Upper lobe of right lung (tissue), 1 donor: ENCODE measurements around the gene ARHGAP15. TPM values are rescaled to one million over a fixed set of nuclear protein-coding genes. Genes with fewer than 3 reads are reported as not detected.

Source experiments
- ATAC-seq: fragments of 200-7000 bp; cut with Tn5 transposase; one replicate; pipeline ENCODE4 v1.9.1; 2020; ENCODE audit warnings: mild to moderate bottlenecking, moderate library complexity
- DNase-seq: peaks from one replicate; pipeline ENCODE4 v3.0.0-alpha.2; 2020
- H3K27ac ChIP-seq: fragments of 200-600 bp; one replicate; pipeline ENCODE4 v1.8.0; 2022
- H3K27me3 ChIP-seq: fragments of 200-600 bp; one replicate; pipeline ENCODE4 v1.8.0; 2022; ENCODE audit warnings: mild to moderate bottlenecking
- H3K36me3 ChIP-seq: fragments of 200-600 bp; one replicate; pipeline ENCODE4 v1.8.0; 2022
- H3K4me1 ChIP-seq: fragments of 200-600 bp; one replicate; pipeline ENCODE4 v1.8.0; 2022
- H3K4me3 ChIP-seq: fragments of 200-600 bp; one replicate; pipeline ENCODE4 v1.8.0; 2022; ENCODE audit warnings: mild to moderate bottlenecking
- H3K9me3 ChIP-seq: fragments of 200-600 bp; one replicate; pipeline ENCODE4 v1.8.0; 2022
- CTCF ChIP-seq: fragments of 200-600 bp; IDR thresholded peaks from one replicate; pipeline ENCODE4 v1.8.0; 2022; ENCODE audit warnings: antibody characterized with exemption
- intact Hi-C: fragments of 100-400 bp; cut with DNase I; formaldehyde crosslinking; loops from one replicate; pipeline ENCODE4 v1.11.0; 2022
- total RNA-seq: library from RNA; stranded (reverse); fragmentation: NEBNext Ultra II Directional; extraction: Animal tissue kit (Norgen Biotek cat#: 25700); gene quantifications from one replicate; pipeline ENCODE4 v1.2.1, GENCODE V29; 2021
- donor health status: DM: no; HTN: yes; CAD: no; lungs with severe emphysema.

Gene ARHGAP15
- total RNA-seq, 1 donor from 2014 or later = 19.2 TPM

- Histone ChIP-seq H3K4me1 (no peaks in the 10 kb centered on the region), H3K27me3 (no peaks in the 10 kb centered on the region), H3K4me3 (no peak overlapping the region), H3K27ac (no peak overlapping the region), H3K9me3 (no peaks in the 10 kb centered on the region), H3K36me3 (no peaks in the 10 kb centered on the region)
- intact Hi-C loops = no loop called here
- DNase-seq = no peak
- TF ChIP-seq CTCF = no peak
- ATAC-seq = peak; percentile 59
Measured at GRCh38 chr2:143745060-143745459, 615.8 kb downstream of the ARHGAP15 start.

DNA sequence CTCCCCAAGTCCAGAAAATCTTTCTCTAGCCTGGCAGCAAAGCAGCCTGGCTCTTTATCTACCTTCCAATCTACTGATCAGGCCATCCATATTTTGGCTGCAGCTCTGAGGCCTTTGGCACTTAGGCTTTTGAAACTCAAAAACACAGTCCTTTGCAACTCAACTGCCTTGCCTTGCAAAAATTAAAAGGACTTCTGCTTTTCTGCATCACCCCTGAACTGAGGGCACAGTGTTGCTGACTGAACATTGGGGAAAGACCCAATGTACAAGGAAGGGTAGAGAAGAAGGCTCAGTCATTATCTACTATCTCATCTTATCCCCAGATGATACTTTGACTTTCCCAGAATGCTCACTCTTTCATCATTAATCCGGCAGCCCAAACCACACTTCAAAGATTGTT lies 625.5 kb downstream of the ARHGAP15 start:
- Histone ChIP-seq H3K27me3 (no peaks in the 10 kb centered on the region), H3K4me1 (no peaks in the 10 kb centered on the region), H3K36me3 (no peaks in the 10 kb centered on the region), H3K4me3 (no peak overlapping the region), H3K27ac (no peak overlapping the region), H3K9me3 (no peaks in the 10 kb centered on the region)
- no peak for DNase-seq
- intact Hi-C loops = no loop called here
- no peak for ATAC-seq
- TF ChIP-seq CTCF = no peak

- intact Hi-C loops = no loop called here
- no peak overlapping the region for H3K27ac ChIP-seq
- peak; percentile 70 for ATAC-seq
- H3K36me3 ChIP-seq = no peaks in the 10 kb centered on the region
- no peak overlapping the region for H3K4me3 ChIP-seq
- no peaks in the 10 kb centered on the region for H3K4me1 ChIP-seq
- no peaks in the 10 kb centered on the region for H3K9me3 ChIP-seq
- no peaks in the 10 kb centered on the region for H3K27me3 ChIP-seq
- no peak for DNase-seq
- no peak for TF ChIP-seq CTCF
Measured at GRCh38 chr2:143758629-143759330, 629.6 kb downstream of the ARHGAP15 start.

GRCh38 chr2:143759455-143759854 lies 630.2 kb downstream of the ARHGAP15 start:
- ATAC-seq (peak; percentile 75), DNase-seq (no peak)
- Histone ChIP-seq H3K36me3 (no peaks in the 10 kb centered on the region), H3K4me1 (no peaks in the 10 kb centered on the region), H3K9me3 (no peaks in the 10 kb centered on the region), H3K27me3 (no peaks in the 10 kb centered on the region), H3K27ac (no peak overlapping the region), H3K4me3 (no peak overlapping the region)
- intact Hi-C loops = no loop called here
- no peak for TF ChIP-seq CTCF

- ATAC-seq = no peak
- H3K4me1 ChIP-seq = no peaks in the 10 kb centered on the region
- H3K9me3 ChIP-seq = no peaks in the 10 kb centered on the region
- intact Hi-C loops = no loop called here
- no peak for DNase-seq
- H3K27ac ChIP-seq = no peak overlapping the region
- TF ChIP-seq CTCF = no peak
- no peak overlapping the region for H3K4me3 ChIP-seq
- H3K36me3 ChIP-seq = no peaks in the 10 kb centered on the region
- H3K27me3 ChIP-seq = no peaks in the 10 kb centered on the region
Measured at GRCh38 chr2:143762176-143762928, 633.1 kb downstream of the ARHGAP15 start.
